Uterus (tissue), 2 donors: ENCODE measurements around the gene PRTN3.

Source experiments
- CTCF ChIP-seq, 4 experiments: fragments of 200-600 bp in 2 of 4; fragments of 450-650 bp in 2 of 4; sonication (generic) in 2 of 4; IDR thresholded peaks; one replicate each; pipeline ENCODE4 v1.5.1; 2016 to 2019; ENCODE audit warnings: antibody characterized with exemption in 4 of 4, mild to moderate bottlenecking in 2 of 4, moderate library complexity in 1 of 4
- POLR2A ChIP-seq, 2 donors: fragments of 450-650 bp; IDR thresholded peaks; one replicate each; pipeline ENCODE4 v1.6.1; 2016; ENCODE audit warnings: antibody characterized with exemption in 2 of 2, mild to moderate bottlenecking in 1 of 2, moderate library complexity in 1 of 2

GRCh38 chr19:791007-791566 lies 49.7 kb upstream of the PRTN3 start:
- TF ChIP-seq POLR2A (IDR thresholded peaks at IDR 0.05) (no peak), CTCF (IDR thresholded peaks at IDR 0.05) (no peak)
